ENCODE data around the gene RCAN1.

DNA sequence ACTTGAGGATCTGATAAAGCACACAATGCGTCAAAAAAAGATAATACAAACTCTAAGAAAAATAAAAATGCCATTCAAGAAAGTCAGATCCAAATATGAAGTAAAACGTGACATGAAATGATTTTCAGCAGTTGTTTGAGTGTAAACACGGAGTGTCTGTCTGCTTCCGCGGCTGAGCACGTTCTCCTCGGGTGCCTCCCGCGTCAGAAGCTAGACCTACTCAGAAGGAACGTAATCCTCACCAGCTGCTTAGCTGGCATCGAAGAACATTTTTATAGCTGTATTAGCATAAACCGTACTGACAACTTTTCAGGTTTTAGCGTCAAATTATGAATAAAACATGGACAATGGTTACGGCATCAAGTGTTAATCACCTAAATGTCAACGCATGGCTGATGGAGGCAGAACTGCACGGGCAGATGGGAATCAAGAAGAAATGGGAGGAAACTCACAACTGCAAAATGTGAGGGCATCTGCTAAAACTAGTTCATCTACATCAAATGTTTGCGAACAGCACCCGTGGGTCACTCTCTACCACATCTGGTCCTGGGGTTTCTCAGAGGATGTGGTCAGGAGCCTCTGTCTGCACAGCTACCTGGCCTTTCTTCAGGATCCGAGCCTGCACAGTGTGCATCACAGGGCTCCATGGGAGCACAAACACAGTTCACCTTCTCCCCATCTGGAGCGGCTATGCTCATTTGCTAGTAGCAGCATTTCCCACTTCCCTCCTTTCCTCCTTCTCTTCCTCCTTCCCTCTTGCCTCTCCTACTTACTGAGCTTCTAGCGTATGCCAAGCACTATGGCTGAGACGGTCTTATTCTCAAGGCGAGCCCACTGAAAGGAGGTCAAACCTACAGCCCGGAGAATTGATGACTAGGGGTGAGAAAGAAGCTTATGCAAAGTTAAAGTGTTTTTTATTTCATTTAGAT is 40.0 kb downstream of the RCAN1 start:
- TF ChIP-seq, protein P1, sequence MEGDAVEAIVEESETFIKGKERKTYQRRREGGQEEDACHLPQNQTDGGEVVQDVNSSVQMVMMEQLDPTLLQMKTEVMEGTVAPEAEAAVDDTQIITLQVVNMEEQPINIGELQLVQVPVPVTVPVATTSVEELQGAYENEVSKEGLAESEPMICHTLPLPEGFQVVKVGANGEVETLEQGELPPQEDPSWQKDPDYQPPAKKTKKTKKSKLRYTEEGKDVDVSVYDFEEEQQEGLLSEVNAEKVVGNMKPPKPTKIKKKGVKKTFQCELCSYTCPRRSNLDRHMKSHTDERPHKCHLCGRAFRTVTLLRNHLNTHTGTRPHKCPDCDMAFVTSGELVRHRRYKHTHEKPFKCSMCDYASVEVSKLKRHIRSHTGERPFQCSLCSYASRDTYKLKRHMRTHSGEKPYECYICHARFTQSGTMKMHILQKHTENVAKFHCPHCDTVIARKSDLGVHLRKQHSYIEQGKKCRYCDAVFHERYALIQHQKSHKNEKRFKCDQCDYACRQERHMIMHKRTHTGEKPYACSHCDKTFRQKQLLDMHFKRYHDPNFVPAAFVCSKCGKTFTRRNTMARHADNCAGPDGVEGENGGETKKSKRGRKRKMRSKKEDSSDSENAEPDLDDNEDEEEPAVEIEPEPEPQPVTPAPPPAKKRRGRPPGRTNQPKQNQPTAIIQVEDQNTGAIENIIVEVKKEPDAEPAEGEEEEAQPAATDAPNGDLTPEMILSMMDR (IDR thresholded peaks at IDR 0.05), result no peak
- TF ChIP-seq EP300 (IDR thresholded peaks at IDR 0.05) (no peak), POLR2A (IDR thresholded peaks at IDR 0.05) (no peak), POLR2AphosphoS5 (IDR thresholded peaks at IDR 0.05) (peak; percentile 8)
